DND-41 (cell line): ENCODE measurements around the gene CEP131.

ENCODE experiments used
- EZH2 ChIP-seq: IDR thresholded peaks from 3 replicates; pipeline ENCODE4 v1.6.1; 2012; ENCODE audit warnings: borderline replicate concordance, low read depth, mild to moderate bottlenecking, moderate library complexity, low read length, inconsistent platforms; ENCODE audit not compliant: severe bottlenecking
- TF ChIP-seq, protein P1 (sequence below): IDR thresholded peaks from 2 replicates; pipeline ENCODE4 v1.5.1; 2012; ENCODE audit warnings: borderline replicate concordance, low read length, moderate library complexity, mild to moderate bottlenecking; ENCODE audit not compliant: poor library complexity, severe bottlenecking; ENCODE audit errors: extremely low read depth

DNA sequence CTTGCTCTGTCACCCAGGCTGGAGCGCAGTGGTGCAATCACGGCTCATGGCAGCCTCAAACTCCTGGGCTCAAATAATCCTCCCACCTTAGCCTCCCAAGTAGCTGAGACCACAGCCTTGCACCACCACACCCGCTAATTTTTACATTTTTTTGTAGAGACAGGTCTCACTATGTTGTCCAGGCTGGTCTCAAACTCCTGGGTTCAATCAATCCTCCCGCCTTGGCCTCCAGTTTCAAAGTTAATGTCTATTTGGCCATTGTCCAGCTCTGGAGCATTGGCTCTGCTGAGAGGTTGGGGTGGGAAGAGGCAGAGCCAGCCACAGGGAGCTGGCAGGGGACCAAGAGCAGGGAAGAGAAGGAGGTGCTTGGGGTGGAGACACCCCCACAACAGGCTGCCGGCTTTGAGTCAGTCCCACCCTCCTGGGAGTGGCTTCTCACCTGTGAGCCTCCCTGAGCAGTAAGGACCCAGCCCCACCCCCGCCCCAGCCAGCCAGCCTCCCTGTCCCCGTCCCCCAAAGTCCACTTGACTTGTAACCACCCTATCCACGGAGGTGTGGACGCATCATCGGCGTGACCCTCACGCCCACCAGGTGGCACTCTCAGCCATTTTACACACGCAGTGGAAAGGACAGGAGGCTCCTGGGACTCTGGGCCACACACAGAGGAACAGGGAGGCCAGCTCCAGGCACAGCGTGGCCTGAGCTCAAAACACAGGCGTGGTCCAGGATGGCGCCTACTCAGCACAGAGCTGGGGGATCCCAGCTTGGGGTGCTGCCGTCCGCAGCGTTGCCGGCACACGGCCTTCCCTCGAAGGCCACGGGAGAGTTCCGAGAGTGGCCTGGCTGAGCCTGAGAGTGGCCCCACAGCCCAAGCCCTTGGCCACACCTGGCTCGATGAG lies 80.2 kb downstream of the CEP131 start:
- TF ChIP-seq, protein P1, sequence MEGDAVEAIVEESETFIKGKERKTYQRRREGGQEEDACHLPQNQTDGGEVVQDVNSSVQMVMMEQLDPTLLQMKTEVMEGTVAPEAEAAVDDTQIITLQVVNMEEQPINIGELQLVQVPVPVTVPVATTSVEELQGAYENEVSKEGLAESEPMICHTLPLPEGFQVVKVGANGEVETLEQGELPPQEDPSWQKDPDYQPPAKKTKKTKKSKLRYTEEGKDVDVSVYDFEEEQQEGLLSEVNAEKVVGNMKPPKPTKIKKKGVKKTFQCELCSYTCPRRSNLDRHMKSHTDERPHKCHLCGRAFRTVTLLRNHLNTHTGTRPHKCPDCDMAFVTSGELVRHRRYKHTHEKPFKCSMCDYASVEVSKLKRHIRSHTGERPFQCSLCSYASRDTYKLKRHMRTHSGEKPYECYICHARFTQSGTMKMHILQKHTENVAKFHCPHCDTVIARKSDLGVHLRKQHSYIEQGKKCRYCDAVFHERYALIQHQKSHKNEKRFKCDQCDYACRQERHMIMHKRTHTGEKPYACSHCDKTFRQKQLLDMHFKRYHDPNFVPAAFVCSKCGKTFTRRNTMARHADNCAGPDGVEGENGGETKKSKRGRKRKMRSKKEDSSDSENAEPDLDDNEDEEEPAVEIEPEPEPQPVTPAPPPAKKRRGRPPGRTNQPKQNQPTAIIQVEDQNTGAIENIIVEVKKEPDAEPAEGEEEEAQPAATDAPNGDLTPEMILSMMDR, result peak; percentile 84
- TF ChIP-seq EZH2, result no peak
